GM12878 (cell line): ENCODE data around the gene FXYD1. TPM values are rescaled to one million over a fixed set of nuclear protein-coding genes. Genes with fewer than 3 reads are reported as not detected.

Source experiments
- ATAC-seq: fragments of 200-7000 bp; cut with Tn5 transposase; 3 replicates; pipeline ENCODE4 v1.9.1; 2020; ENCODE audit warnings: mild to moderate bottlenecking, moderate library complexity
- BruUV-seq: library from RNA; stranded (reverse); fragments of 400-500 nt; replicated peaks from 2 replicates; lab custom pipeline; 2021; lab: Mats Ljungman, UMichigan
- CTCF ChIA-PET: fragments of 300-600 bp; sonication (Branson Sonifier 250); formaldehyde crosslinking; extraction: SDS; loops from one replicate; lab custom pipeline; 2021; ENCODE audit warnings: inconsistent platforms; lab: Yijun Ruan, JAX
- POLR2A ChIA-PET: fragments of 350-600 bp; formaldehyde crosslinking; extraction: SDS; loops from one replicate; lab custom pipeline; 2021; ENCODE audit warnings: inconsistent platforms; lab: Charles Lee
- RAD21 ChIA-PET: fragments of 300-600 bp; sonication (Branson Sonifier 250); formaldehyde crosslinking; loops from one replicate; lab custom pipeline; 2023; ENCODE audit warnings: antibody characterized with exemption; ENCODE audit not compliant: unreplicated experiment; lab: Charles Lee
- SMC1A ChIA-PET: fragments of 300-600 bp; sonication (Branson Sonifier 250); formaldehyde crosslinking; loops from one replicate; lab custom pipeline; 2023; ENCODE audit not compliant: unreplicated experiment, uncharacterized antibody; lab: Charles Lee
- DNase-seq: peaks from one replicate; pipeline ENCODE4 v3.0.0-alpha.2; 2011; ENCODE audit warnings: low read depth, low spot score
- FAIRE-seq: peaks from 3 replicates; lab custom pipeline; 2011; peaks lifted over from hg19 to GRCh38; lab: Jason Lieb, UNC
- H2AFZ ChIP-seq: 2 replicates; pipeline ENCODE4 v1.6.0; 2011; ENCODE audit warnings: low read depth, low read length, control low read depth; ENCODE audit not compliant: control insufficient read depth
- H3K27ac ChIP-seq: 2 replicates; pipeline ENCODE4 v1.5.1; 2011; ENCODE audit warnings: control low read depth; ENCODE audit not compliant: control insufficient read depth, insufficient read depth
- H3K27me3 ChIP-seq, 2 experiments: replicated peaks in 1 of 2; 2 replicates each; pipeline versions ENCODE4 v1.6.0 to v1.6.1; 2011; ENCODE audit warnings: low read length in 1 of 2; ENCODE audit not compliant: control insufficient read depth in 2 of 2, insufficient read depth in 2 of 2
- H3K36me3 ChIP-seq, 2 experiments: 2 replicates each; pipeline ENCODE4 v1.5.1; 2011; ENCODE audit warnings: low read length in 1 of 2; ENCODE audit not compliant: control insufficient read depth in 2 of 2, insufficient read depth in 2 of 2
- H3K4me1 ChIP-seq: 2 replicates; pipeline ENCODE4 v1.6.1; 2011; ENCODE audit warnings: mild to moderate bottlenecking, low read length, moderate library complexity, mixed read lengths; ENCODE audit not compliant: control insufficient read depth, insufficient read depth
- H3K4me2 ChIP-seq: 2 replicates; pipeline ENCODE4 v1.6.0; 2011; ENCODE audit warnings: control low read depth; ENCODE audit not compliant: control insufficient read depth, insufficient read depth
- H3K4me3 ChIP-seq: fragments of 200-600 bp; sonication (generic); 2 replicates; pipeline ENCODE4 v1.5.1; 2016
- H3K79me2 ChIP-seq: 2 replicates; pipeline ENCODE4 v1.6.0; 2011; ENCODE audit warnings: low read length; ENCODE audit not compliant: control insufficient read depth, insufficient read depth
- H3K9ac ChIP-seq: 2 replicates; pipeline ENCODE4 v1.8.0; 2011; ENCODE audit warnings: low read length, control low read depth, mixed read lengths; ENCODE audit not compliant: control insufficient read depth, insufficient read depth
- H3K9me3 ChIP-seq: replicated peaks from 3 replicates; pipeline ENCODE4 v1.5.1; 2011; ENCODE audit warnings: mild to moderate bottlenecking, low read length; ENCODE audit not compliant: control insufficient read depth, insufficient read depth
- H4K20me1 ChIP-seq: 2 replicates; pipeline ENCODE4 v1.6.0; 2011; ENCODE audit not compliant: control insufficient read depth, insufficient read depth
- ATF7 ChIP-seq: fragments of 450-650 bp; IDR thresholded peaks from 2 replicates; pipeline ENCODE4 v1.6.1; 2016; ENCODE audit warnings: low read depth, mild to moderate bottlenecking
- EED ChIP-seq: sonication (generic); IDR thresholded peaks from 2 replicates; pipeline ENCODE4 v1.6.1; 2016; ENCODE audit warnings: antibody characterized with exemption, low read depth
- HDAC2 ChIP-seq: fragments of 200-600 bp; sonication (generic); IDR thresholded peaks from 2 replicates; pipeline ENCODE4 v1.6.1; 2017
- HDAC6 ChIP-seq: fragments of 200-600 bp; sonication (generic); IDR thresholded peaks from one replicate; pipeline ENCODE4 v1.8.0; 2017; ENCODE audit warnings: antibody characterized with exemption; ENCODE audit not compliant: unreplicated experiment
- POLR2AphosphoS5 ChIP-seq: IDR thresholded peaks from 2 replicates; pipeline ENCODE4 v1.6.1; 2011; ENCODE audit warnings: mild to moderate bottlenecking, low read length, inconsistent platforms
- RCOR1 ChIP-seq: conservative IDR thresholded peaks from 2 replicates; pipeline ENCODE4 v1.6.1; 2012; ENCODE audit warnings: low read depth, low read length, improper control_type of control experiment
- SMAD1 ChIP-seq: fragments of 450-650 bp; IDR thresholded peaks from 2 replicates; pipeline ENCODE4 v1.6.1; 2018; ENCODE audit warnings: mild to moderate bottlenecking, low read depth; ENCODE audit not compliant: partially characterized antibody
- SMARCA5 ChIP-seq: fragments of 450-650 bp; IDR thresholded peaks from 2 replicates; pipeline ENCODE4 v1.6.1; 2017; ENCODE audit warnings: mild to moderate bottlenecking
- SMC3 ChIP-seq: IDR thresholded peaks from 2 replicates; pipeline ENCODE4 v1.6.1; 2011; ENCODE audit warnings: low read length, improper control_type of control experiment, borderline replicate concordance
- STAT3 ChIP-seq: IDR thresholded peaks from 2 replicates; pipeline ENCODE4 v1.6.1; 2011; ENCODE audit warnings: low read depth, low read length, improper control_type of control experiment
- WRNIP1 ChIP-seq: IDR thresholded peaks from 2 replicates; pipeline ENCODE4 v1.6.1; 2011; ENCODE audit warnings: low read depth, low read length, improper control_type of control experiment, borderline replicate concordance
- ZNF217 ChIP-seq: fragments of 450-650 bp; IDR thresholded peaks from 2 replicates; pipeline ENCODE4 v1.6.1; 2017; ENCODE audit warnings: antibody characterized with exemption, mild to moderate bottlenecking
- ZNF622 ChIP-seq: fragments of 450-650 bp; IDR thresholded peaks from 2 replicates; pipeline ENCODE4 v1.6.1; 2017; ENCODE audit warnings: mild to moderate bottlenecking, inconsistent platforms
- WGBS: methylation state at CpG from one replicate; pipeline ENCODE4 v1.1.6; 2016; ENCODE audit warnings: low lambda C conversion rate; ENCODE audit not compliant: insufficient replicate concordance, insufficient coverage; ENCODE audit errors: missing lambda C conversion rate; 5-methylcytosine and 5-hydroxymethylcytosine counted together
- in situ Hi-C: fragments of 300-500 bp; cut with MboI; formaldehyde crosslinking; loops from 9 replicates; pipeline ENCODE4 v1.14.3; 2018; ENCODE audit warnings: mixed read lengths
- intact Hi-C: fragments of 100-400 bp; cut with micrococcal nuclease; formaldehyde crosslinking; loops from one replicate; pipeline ENCODE4 v1.14.2; 2022; ENCODE audit not compliant: unreplicated experiment
- polyA plus RNA-seq, 11 experiments: library from polyadenylated mRNA; depleted of rRNA in 4 of 11; unstranded in 6 of 11; stranded (reverse) in 5 of 11; fragments of >200 nt; fragmentation: Nextera tagmentation in 4 of 11; fragmentation: Illumina TruSeq in 1 of 11; extraction: Ambion mirVana in 4 of 11; extraction: Trizol in 1 of 11; gene quantifications; 1 replicate in 1 of 11; 2 replicates in 10 of 11; pipeline versions ENCODE4 v1.2.1 to v1.2.3, GENCODE V29; 2011 to 2016; ENCODE audit warnings: inconsistent platforms in 2 of 11, missing spikeins in 2 of 11, low read depth in 1 of 11
- total RNA-seq, 4 experiments: library from RNA; depleted of rRNA in 3 of 4; stranded (reverse); fragments of >200 nt in 3 of 4; fragmentation: Illumina TruSeq in 1 of 4; extraction: Trizol in 1 of 4; gene quantifications; 2 replicates each; pipeline versions ENCODE4 v1.2.1 to v1.2.3, GENCODE V29; 2013 to 2021
- TF ChIP-seq, protein P1 (sequence below): fragments of 450-650 bp; IDR thresholded peaks from 2 replicates; pipeline ENCODE4 v1.6.1; 2017; ENCODE audit warnings: mild to moderate bottlenecking, low read depth, inconsistent platforms; ENCODE audit not compliant: poor library complexity, severe bottlenecking
- TF ChIP-seq, protein P2 (sequence below): IDR thresholded peaks from 2 replicates; pipeline ENCODE4 v1.6.1; 2011; ENCODE audit warnings: low read depth, low read length, improper control_type of control experiment, borderline replicate concordance

Gene FXYD1
- total and polyA plus RNA-seq, 10 of the 15 experiments (the other 5 are each of a cell fraction or from before 2014, with no cell fraction given), result 0.34 to 1.2 (median 0.49) TPM; not detected in 4

DNA sequence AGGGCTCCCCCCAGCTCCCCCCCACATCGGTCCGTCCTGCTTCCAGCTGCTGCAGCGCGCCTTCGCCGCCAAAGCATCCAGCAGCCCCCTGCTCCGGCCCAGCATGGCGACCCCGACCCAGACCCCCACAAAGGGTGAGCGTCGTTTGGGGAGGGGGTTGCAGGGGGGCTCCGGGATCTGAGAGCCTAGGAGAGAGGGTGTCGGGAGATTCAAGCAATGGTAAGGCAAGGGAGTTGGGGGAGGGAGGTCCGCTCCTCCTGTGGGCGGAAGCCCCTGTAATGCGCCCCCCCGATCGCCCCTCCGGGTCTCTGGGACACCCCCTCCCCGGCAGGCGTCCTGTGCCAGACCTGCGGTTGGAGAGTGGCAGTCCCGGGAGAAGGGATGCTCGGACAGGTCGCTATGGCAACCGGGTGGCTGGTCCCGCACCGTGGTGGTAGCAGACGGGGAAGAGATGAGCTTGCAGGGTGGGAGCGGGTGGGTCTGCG, 4.6 kb downstream of the FXYD1 start, which contains the start of gene FXYD7:
Gene FXYD7, plus strand, starts transcription at position 25 of the 485 bp plus-strand sequence. Its CDS starts 79 bp downstream, at position 104.
- H3K27ac ChIP-seq, result no peak within 1 kb of the TSS
- BruUV-seq, result no TSS peak
- TF ChIP-seq ZNF622 (no peak), SMARCA5 (peak; percentile 52; the same call in 1 of the 2 replicates)
- TF ChIP-seq, all 136 proteins: peak for 1
- WGBS, result 5% methylated on average over 18 of the region's 31 CpGs
- Histone ChIP-seq H3K4me3 (peak within 1 kb of the TSS; percentile 27; the same call in 1 of the 2 replicates), H3K79me2 (no peaks in the 10 kb centered on the region), H3K4me1 (peaks cover 13% of the 10 kb centered on the region), H3K9ac (no peak within 1 kb of the TSS), H3K4me2 (peak within 1 kb of the TSS; percentile 79), H2AFZ (no peak within 1 kb of the TSS), H4K20me1 (no peaks in the 10 kb centered on the region), H3K27me3 (peaks cover 2 to 5% of the 10 kb centered on the region in 2 experiments; a peak in 2 of 4 replicates), H3K36me3 (no peaks in the 10 kb centered on the region), H3K9me3 (no peaks in the 10 kb centered on the region)
- in situ Hi-C loops, result no loop called here
- ChIA-PET RAD21 (interaction anchor here (0.6 to 3.0 kb wide), 4 partner anchors 63 to 365 kb away, joined by 3 to 17 read pairs (median 10); no protein-coding TSS in a partner anchor), SMC1A (interaction anchor here (0.6 to 2.4 kb wide), 3 partner anchors 11 to 72 kb away, joined by 3 to 17 read pairs (median 5); partner anchors contain the start of gene FXYD5), POLR2A (no interaction called here), CTCF (interaction anchor here (1.4 to 3.3 kb wide), 7 partner anchors 10 to 367 kb away, joined by 4 to 34 read pairs (median 11); partner anchors contain the start of genes FXYD3 and FXYD5)
- FAIRE-seq (no peak), ATAC-seq (no peak), DNase-seq (no peak)
- intact Hi-C loops, result loop anchor here (5.0 kb wide), 1 partner anchor 104 kb away; the partner anchor contains the start of gene LSR

DNA sequence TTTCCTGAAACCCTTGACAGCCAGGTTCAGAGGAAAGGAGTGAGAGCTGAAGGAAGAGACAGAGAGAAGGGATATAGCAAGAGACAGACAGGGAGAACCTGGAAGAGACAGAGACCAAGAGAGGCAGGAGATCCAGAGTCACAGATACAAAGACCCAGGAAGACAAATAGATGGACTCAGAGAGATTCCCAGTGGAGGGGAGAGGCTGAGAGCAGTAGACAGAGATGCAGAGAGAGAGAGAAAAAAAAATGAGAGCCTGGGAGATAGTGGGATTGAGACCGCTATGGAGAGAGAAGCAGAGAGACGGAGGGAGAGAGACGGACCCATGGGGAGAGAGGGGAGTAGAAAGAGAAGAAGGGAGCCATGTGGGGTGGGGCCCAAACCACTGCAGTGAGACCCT, 5.2 kb downstream of the FXYD1 start:
- intact Hi-C loops, result loop anchor here (5.0 kb wide), 1 partner anchor 103 kb away; the partner anchor contains the start of gene LSR
- POLR2A ChIA-PET, result no interaction called here
- no peaks in the 10 kb centered on the region for H3K79me2 ChIP-seq
- H3K9ac ChIP-seq, result no peak overlapping the region
- H3K27ac ChIP-seq, result no peak overlapping the region
- DNase-seq, result no peak
- peaks cover 2 to 5% of the 10 kb centered on the region in 2 experiments; a peak in 2 of 4 replicates for H3K27me3 ChIP-seq
- FAIRE-seq, result no peak
- no peaks in the 10 kb centered on the region for H3K36me3 ChIP-seq
- no peak overlapping the region for H3K4me3 ChIP-seq
- SMC1A ChIA-PET, result interaction anchor here (0.6 kb wide), 1 partner anchor 40 kb away, joined by 3 read pairs; no protein-coding TSS in a partner anchor
- 63% methylated on average over 3 of the region's 3 CpGs for WGBS
- H3K4me2 ChIP-seq, result no peak overlapping the region
- BruUV-seq, result no TSS peak
- CTCF ChIA-PET, result interaction anchor here (3.3 kb wide), 1 partner anchor 10 kb away, joined by 26 read pairs; the partner anchor contains the start of gene FXYD5
- in situ Hi-C loops, result no loop called here
- RAD21 ChIA-PET, result interaction anchor here (2.7 kb wide), 1 partner anchor 72 kb away, joined by 17 read pairs; no protein-coding TSS in a partner anchor
- no peak overlapping the region for H2AFZ ChIP-seq
- no peaks in the 10 kb centered on the region for H3K9me3 ChIP-seq
- no peak for ATAC-seq
- no peaks in the 10 kb centered on the region for H4K20me1 ChIP-seq
- H3K4me1 ChIP-seq, result peaks cover 13% of the 10 kb centered on the region
- TF ChIP-seq EED (no peak), HDAC6 (no peak), RCOR1 (no peak), SMAD1 (no peak), POLR2AphosphoS5 (no peak), ZNF217 (no peak), STAT3 (no peak), HDAC2 (no peak), WRNIP1 (no peak), ATF7 (no peak), SMC3 (no peak)
- TF ChIP-seq, protein P1, sequence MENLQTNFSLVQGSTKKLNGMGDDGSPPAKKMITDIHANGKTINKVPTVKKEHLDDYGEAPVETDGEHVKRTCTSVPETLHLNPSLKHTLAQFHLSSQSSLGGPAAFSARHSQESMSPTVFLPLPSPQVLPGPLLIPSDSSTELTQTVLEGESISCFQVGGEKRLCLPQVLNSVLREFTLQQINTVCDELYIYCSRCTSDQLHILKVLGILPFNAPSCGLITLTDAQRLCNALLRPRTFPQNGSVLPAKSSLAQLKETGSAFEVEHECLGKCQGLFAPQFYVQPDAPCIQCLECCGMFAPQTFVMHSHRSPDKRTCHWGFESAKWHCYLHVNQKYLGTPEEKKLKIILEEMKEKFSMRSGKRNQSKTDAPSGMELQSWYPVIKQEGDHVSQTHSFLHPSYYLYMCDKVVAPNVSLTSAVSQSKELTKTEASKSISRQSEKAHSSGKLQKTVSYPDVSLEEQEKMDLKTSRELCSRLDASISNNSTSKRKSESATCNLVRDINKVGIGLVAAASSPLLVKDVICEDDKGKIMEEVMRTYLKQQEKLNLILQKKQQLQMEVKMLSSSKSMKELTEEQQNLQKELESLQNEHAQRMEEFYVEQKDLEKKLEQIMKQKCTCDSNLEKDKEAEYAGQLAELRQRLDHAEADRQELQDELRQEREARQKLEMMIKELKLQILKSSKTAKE, result no peak
- TF ChIP-seq, protein P2, sequence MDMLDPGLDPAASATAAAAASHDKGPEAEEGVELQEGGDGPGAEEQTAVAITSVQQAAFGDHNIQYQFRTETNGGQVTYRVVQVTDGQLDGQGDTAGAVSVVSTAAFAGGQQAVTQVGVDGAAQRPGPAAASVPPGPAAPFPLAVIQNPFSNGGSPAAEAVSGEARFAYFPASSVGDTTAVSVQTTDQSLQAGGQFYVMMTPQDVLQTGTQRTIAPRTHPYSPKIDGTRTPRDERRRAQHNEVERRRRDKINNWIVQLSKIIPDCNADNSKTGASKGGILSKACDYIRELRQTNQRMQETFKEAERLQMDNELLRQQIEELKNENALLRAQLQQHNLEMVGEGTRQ, result no peak
